Karpas-422 (cell line): ENCODE data around the gene PIM1. TPM values are rescaled to one million over a fixed set of nuclear protein-coding genes. Genes with fewer than 3 reads are reported as not detected.
"Not testable (repeated sequence)": the region's sequence is repeated elsewhere in the genome, so short reads cannot be mapped to it uniquely, and the experiment has no call there.

Source experiments
- DNase-seq: peaks from one replicate; pipeline ENCODE4 v3.0.0-alpha.2; 2015
- H2AFZ ChIP-seq: fragments of 200-600 bp; sonication (generic); 2 replicates; pipeline ENCODE4 v1.6.1; 2014; ENCODE audit warnings: antibody characterized with exemption, low read length, mixed read lengths
- H3K27ac ChIP-seq: fragments of 200-600 bp; sonication (generic); 2 replicates; pipeline ENCODE4 v1.5.1; 2014; ENCODE audit warnings: mild to moderate bottlenecking, low read length, moderate library complexity
- H3K27me3 ChIP-seq: fragments of 200-600 bp; sonication (generic); 2 replicates; pipeline ENCODE4 v1.6.1; 2014; ENCODE audit warnings: low read length, mixed read lengths
- H3K36me3 ChIP-seq: fragments of 200-600 bp; sonication (generic); 2 replicates; pipeline ENCODE4 v1.6.1; 2014; ENCODE audit warnings: low read length, mixed read lengths; ENCODE audit not compliant: insufficient read depth
- H3K4me1 ChIP-seq: fragments of 200-600 bp; sonication (generic); 2 replicates; pipeline ENCODE4 v1.6.1; 2014; ENCODE audit warnings: mild to moderate bottlenecking, low read length, mixed read lengths
- H3K4me2 ChIP-seq: fragments of 200-600 bp; sonication (generic); 2 replicates; pipeline ENCODE4 v1.6.1; 2014; ENCODE audit warnings: low read length, low read depth, mild to moderate bottlenecking; ENCODE audit not compliant: poor library complexity, severe bottlenecking
- H3K4me3 ChIP-seq: fragments of 200-600 bp; sonication (generic); 2 replicates; pipeline ENCODE4 v1.5.1; 2014; ENCODE audit warnings: mild to moderate bottlenecking, antibody characterized with exemption, low read length, mixed read lengths
- H3K79me2 ChIP-seq: fragments of 200-600 bp; sonication (generic); 2 replicates; pipeline ENCODE4 v1.6.1; 2014; ENCODE audit warnings: mild to moderate bottlenecking, low read length, mixed read lengths
- H3K9ac ChIP-seq: fragments of 200-600 bp; sonication (generic); 2 replicates; pipeline ENCODE4 v1.6.0; 2014; ENCODE audit warnings: low read length
- H3K9me2 ChIP-seq: fragments of 200-600 bp; sonication (generic), shearing (Covaris generic); replicated peaks from 2 replicates; pipeline ENCODE4 v1.6.0; 2014; ENCODE audit warnings: mild to moderate bottlenecking, low read length, moderate library complexity; ENCODE audit not compliant: insufficient read depth
- H3K9me3 ChIP-seq: fragments of 300-700, 200-600 bp; sonication (generic); 2 replicates; pipeline ENCODE4 v1.6.1; 2014; ENCODE audit warnings: low read length, mixed read lengths
- H4K20me1 ChIP-seq: fragments of 200-600 bp; sonication (generic); 2 replicates; pipeline ENCODE4 v1.6.1; 2014; ENCODE audit warnings: mild to moderate bottlenecking, antibody characterized with exemption, low read length, low read depth; ENCODE audit not compliant: insufficient read depth
- total RNA-seq: library from RNA; depleted of rRNA; stranded (reverse); fragments of >200 nt; shearing (Covaris generic); gene quantifications from 2 replicates; pipeline ENCODE4 v1.2.3, GENCODE V29; 2014; ENCODE audit warnings: low replicate concordance

PIM1 gene
- total RNA-seq, 1 experiment from 2014 or later: 4.0 TPM

GRCh38 chr6:37177077-37177934 is 7.4 kb downstream of the PIM1 start:
- H3K27me3 ChIP-seq: no peaks in the 10 kb centered on the region
- no peaks in the 10 kb centered on the region for H3K9me3 ChIP-seq
- no peaks in the 10 kb centered on the region for H3K79me2 ChIP-seq
- DNase-seq: peak; percentile 66
- H4K20me1 ChIP-seq: no peaks in the 10 kb centered on the region
- H3K27ac ChIP-seq: no peak overlapping the region
- H3K4me1 ChIP-seq: peaks cover 10% of the 10 kb centered on the region
- H3K9ac ChIP-seq: no peak overlapping the region
- peaks cover 5% of the 10 kb centered on the region for H3K36me3 ChIP-seq
- no peak overlapping the region for H3K4me2 ChIP-seq
- no peak overlapping the region for H3K4me3 ChIP-seq
- no peak overlapping the region for H2AFZ ChIP-seq
- H3K9me2 ChIP-seq: no peaks in the 10 kb centered on the region

DNA sequence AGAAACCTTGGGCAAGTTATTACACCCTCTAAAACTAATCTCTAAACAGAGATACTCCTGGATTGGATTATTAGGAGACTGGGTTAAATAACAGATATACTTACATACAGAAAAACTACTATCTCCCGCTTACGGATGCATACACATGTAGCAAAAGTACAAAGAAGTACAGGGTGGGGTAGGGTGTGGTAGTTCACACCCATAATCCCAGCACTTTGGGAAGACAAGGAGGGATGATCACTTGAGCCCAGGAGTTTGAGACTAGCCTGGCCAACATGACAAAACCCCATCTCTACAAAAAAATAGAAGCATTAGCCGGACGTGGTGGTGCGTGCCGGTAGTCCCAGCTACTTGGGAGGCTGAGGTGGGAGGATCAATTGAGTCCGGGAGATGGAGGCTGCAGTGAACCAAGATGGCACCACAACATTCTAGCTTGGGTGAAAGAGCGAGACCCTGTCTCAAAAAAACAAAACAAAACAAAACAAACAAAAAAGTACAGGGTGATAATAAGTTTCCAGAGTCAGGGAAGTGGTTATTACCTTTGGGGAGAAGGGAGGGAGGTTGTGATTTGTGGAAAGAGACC is 8.1 kb downstream of the PIM1 start:
- H3K27ac ChIP-seq: no peak overlapping the region
- H3K9me2 ChIP-seq: no peaks in the 10 kb centered on the region
- H3K79me2 ChIP-seq: no peaks in the 10 kb centered on the region
- no peak for DNase-seq
- no peaks in the 10 kb centered on the region for H3K9me3 ChIP-seq
- H3K36me3 ChIP-seq: peaks cover 5% of the 10 kb centered on the region
- H3K4me2 ChIP-seq: no peak overlapping the region
- H3K4me3 ChIP-seq: no peak overlapping the region
- no peak overlapping the region for H3K9ac ChIP-seq
- no peaks in the 10 kb centered on the region for H4K20me1 ChIP-seq
- no peak overlapping the region for H2AFZ ChIP-seq
- H3K27me3 ChIP-seq: no peaks in the 10 kb centered on the region
- peaks cover 7% of the 10 kb centered on the region for H3K4me1 ChIP-seq

- Histone ChIP-seq H3K36me3 (no peaks in the 10 kb centered on the region), H3K27me3 (no peaks in the 10 kb centered on the region), H3K79me2 (no peaks in the 10 kb centered on the region), H3K9me3 (no peaks in the 10 kb centered on the region), H3K9me2 (no peaks in the 10 kb centered on the region), H3K4me1 (peaks cover 7% of the 10 kb centered on the region), H3K4me2 (no peak overlapping the region), H3K9ac (no peak overlapping the region), H3K4me3 (no peak overlapping the region), H3K27ac (no peak overlapping the region), H2AFZ (no peak overlapping the region), H4K20me1 (no peaks in the 10 kb centered on the region)
- DNase-seq: no peak
Observed at GRCh38 chr6:37180075-37180474, 10.1 kb downstream of the PIM1 start.

DNA sequence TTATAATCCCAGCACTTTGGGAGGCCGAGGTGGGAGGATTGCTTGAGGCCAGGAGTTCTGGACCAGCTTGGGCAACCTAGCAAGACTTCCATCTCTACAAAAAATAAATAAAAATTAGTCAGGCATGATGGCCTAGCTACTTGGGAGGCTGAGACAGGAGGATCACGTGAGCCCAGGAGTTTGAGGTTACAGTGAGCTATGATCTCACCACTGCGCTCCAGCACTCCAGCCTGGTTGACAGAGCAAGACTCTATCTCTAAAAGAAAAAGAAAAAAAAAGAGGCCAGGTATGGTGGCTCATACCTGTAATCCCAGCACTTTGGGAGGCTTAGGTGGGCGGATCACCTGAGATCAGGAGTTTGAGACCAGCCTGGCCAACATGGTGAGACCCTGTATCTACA is 10.7 kb downstream of the PIM1 start:
- not testable (repeated sequence) for H3K9me3 ChIP-seq, H3K27me3 ChIP-seq, H4K20me1 ChIP-seq, H3K27ac ChIP-seq, DNase-seq, H3K9ac ChIP-seq, H3K36me3 ChIP-seq, H3K79me2 ChIP-seq, H3K4me3 ChIP-seq, H3K9me2 ChIP-seq, H2AFZ ChIP-seq, H3K4me2 ChIP-seq, H3K4me1 ChIP-seq

- Histone ChIP-seq H3K9ac (no peak overlapping the region), H3K9me2 (no peaks in the 10 kb centered on the region), H3K4me1 (no peaks in the 10 kb centered on the region), H3K4me2 (no peak overlapping the region), H3K27ac (no peak overlapping the region), H3K9me3 (no peaks in the 10 kb centered on the region), H3K27me3 (no peaks in the 10 kb centered on the region), H2AFZ (no peak overlapping the region), H3K36me3 (no peaks in the 10 kb centered on the region), H4K20me1 (no peaks in the 10 kb centered on the region), H3K79me2 (no peaks in the 10 kb centered on the region), H3K4me3 (no peak overlapping the region)
- DNase-seq: no peak
Observed at GRCh38 chr6:37182736-37183590, 13.0 kb downstream of the PIM1 start.

DNA sequence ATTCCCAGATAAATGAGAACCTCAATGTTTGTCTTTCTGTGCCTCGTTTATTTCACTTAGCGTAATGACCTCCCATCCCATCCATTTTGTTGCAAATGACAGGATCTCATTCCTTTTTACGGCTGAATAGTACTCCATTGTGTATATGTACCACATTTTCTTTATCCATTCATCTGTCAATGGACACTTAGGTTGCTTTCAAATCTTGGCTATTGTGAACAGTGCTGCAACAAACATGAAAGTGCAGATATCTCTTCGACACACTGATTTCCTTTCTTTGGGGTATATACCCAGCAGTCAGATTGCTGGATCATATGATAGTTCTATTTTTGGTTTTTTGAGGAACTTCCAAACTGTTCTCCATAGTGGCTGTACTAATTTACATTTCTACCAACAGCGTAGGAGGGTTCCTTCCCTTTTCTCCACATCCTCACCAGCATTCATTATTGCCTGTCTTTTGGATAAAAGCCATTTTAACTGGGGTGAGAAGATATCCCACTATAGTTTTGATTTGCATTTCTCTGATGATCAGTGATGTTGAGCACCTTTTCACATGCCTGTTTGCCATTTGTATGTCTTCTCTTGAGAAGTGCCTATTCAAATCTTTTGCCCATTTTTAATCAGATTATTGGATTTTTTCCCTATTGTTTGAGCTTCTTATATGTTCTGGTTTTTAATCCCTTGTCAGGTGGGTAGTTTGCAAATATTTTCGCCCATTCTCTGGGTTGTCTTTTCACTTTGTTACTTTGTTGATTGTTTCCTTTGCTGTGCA is 16.2 kb downstream of the PIM1 start:
- DNase-seq, H3K4me2 ChIP-seq, H3K9me3 ChIP-seq, H3K4me3 ChIP-seq, H2AFZ ChIP-seq, H3K79me2 ChIP-seq, H3K27me3 ChIP-seq, H3K9me2 ChIP-seq, H4K20me1 ChIP-seq, H3K27ac ChIP-seq, H3K9ac ChIP-seq, H3K4me1 ChIP-seq, H3K36me3 ChIP-seq: not testable (repeated sequence)

DNA sequence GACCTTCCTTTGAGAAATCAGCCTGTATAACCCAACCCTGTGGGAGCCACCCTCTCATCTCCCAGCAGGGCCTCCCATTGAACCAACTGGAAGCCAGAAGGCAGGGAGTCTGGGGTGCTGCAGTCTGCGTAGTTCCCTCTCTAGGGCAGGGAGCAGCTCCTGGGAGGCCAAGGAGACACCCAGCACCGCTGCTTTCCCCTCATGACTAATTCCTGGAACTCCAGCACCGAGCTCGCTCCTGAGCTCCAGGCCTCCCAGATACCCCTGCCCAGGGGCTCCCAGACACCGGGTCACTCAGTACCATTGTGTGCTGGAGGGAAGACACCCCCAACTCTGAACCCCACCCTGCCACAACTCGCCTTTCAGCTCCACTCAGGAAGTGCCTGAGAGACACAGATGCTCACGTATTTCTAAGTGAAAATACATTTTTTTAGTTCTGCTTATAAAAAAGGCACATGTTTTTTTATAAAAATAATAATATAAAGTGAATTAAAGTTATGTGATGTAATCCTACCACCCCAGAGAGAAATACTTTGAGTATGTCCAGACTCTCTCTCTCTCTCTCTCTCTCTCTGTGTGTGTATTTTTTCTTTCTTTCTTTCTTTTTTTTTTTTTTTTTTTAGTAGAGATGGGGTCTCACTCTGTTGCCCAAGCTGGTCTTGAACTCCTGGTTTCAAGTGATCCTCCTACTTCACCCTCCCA is 17.5 kb downstream of the PIM1 start:
- no peaks in the 10 kb centered on the region for H3K9me2 ChIP-seq
- H3K79me2 ChIP-seq: no peaks in the 10 kb centered on the region
- no peak overlapping the region for H3K9ac ChIP-seq
- H3K4me2 ChIP-seq: no peak overlapping the region
- H3K36me3 ChIP-seq: no peaks in the 10 kb centered on the region
- no peak overlapping the region for H3K27ac ChIP-seq
- no peak overlapping the region for H3K4me3 ChIP-seq
- H4K20me1 ChIP-seq: no peaks in the 10 kb centered on the region
- no peaks in the 10 kb centered on the region for H3K27me3 ChIP-seq
- no peak overlapping the region for H2AFZ ChIP-seq
- no peaks in the 10 kb centered on the region for H3K4me1 ChIP-seq
- no peaks in the 10 kb centered on the region for H3K9me3 ChIP-seq
- no peak for DNase-seq
